Left renal cortex interstitium (tissue), 4 donors: ENCODE data around the gene RORC. TPM values are rescaled to one million over a fixed set of nuclear protein-coding genes. Genes with fewer than 3 reads are reported as not detected.
"Not testable (repeated sequence)": the region's sequence is repeated elsewhere in the genome, so short reads cannot be mapped to it uniquely, and the experiment has no call there.

Source experiments
- DNase-seq, 4 donors: peaks; one replicate each; pipeline ENCODE4 v3.0.0-alpha.2; 2013; ENCODE audit warnings: low read depth in 4 of 4, low spot score in 2 of 4, missing footprints in 1 of 4
- polyA plus RNA-seq, 4 donors: library from polyadenylated mRNA; unstranded; fragments of 120-200 nt; gene quantifications; one replicate each; pipeline ENCODE4 v1.2.1, GENCODE V29; 2013; ENCODE audit not compliant: insufficient read length in 4 of 4

The RORC gene
- polyA plus RNA-seq, 4 donors: 0.95 to 1.6 (median 1.1) TPM

DNA sequence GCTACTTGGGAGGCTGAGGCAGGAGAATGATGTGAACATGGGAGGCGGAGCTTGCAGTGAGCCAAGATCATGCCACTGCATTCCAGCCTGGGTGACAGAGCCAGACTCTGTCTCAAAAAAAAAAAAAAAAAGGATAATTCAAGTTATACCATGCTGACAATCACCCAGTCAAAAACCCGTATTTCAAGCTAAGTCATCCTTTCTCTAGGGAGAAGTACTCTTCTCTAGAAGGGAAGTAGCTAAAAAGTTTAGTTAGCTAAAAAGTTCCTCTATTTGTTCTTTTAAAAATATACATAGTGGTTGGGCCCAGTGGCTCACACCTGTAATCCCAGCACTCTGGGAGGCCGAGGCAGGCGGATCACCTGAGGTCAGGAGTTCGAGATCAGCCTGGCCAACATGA is 50.9 kb downstream of the RORC start:
- DNase-seq: not testable (repeated sequence)

- DNase-seq: no peak
Observed at GRCh38 chr1:151779852-151780251, 51.8 kb downstream of the RORC start.

DNA sequence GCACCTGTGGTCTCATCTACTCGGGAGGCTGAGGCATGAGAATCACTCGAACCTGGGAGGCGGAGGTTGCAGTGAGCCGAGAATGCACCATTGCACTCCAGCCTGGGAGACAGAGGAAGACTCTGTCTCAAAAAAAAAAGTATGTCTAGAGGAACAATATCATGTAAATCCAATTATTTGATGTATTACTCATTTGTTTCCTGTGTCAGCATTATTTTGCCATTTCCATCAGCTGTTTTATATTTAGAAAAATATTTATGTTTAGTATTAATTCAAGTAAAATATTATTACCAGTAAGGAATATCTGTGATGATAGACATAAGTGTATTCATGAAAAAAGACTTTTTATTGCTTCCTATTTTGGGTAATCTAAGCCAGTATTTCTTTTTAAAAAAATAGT is 54.3 kb downstream of the RORC start:
- no peak for DNase-seq

- DNase-seq: no peak
Observed at GRCh38 chr1:151776665-151777062, 54.9 kb downstream of the RORC start.

DNA sequence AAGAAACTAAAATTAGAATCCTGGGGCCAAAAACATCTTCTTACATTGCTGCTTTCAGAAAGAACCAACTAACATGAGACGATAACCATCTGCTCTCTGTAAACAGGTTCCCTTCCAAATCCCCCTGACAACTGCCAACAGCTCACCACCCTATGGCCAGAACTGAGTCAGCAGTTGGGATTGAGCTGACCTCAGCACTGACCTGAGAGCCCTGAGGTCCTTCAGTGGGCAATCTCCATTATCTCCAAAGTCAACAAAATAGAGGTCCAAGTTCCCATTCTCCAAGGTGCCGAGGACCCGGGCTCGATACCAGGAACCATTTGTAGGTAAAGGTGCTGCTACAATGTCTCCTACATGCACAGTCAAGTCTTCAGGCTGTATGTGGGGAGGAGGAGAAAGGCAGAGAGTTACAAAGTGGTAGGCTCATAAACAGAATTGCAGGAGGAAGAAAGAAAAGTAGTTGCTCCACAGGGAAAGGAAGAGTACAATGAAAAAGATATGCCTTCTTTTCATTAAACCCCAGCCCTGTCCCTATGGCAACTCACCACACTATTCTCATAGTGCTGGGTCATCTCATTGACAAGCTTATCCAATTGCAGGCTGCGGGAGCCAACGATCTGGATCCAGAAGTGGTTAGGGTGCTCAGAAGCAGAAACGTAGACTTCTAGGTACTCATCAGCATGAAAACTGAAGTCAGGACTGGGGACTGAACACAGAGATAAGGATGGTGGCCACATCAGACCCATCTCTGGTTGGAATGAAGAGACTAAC is 55.5 kb downstream of the RORC start:
- no peak for DNase-seq

GRCh38 chr1:151774256-151774922 is 57.2 kb downstream of the RORC start:
- DNase-seq: no peak

DNA sequence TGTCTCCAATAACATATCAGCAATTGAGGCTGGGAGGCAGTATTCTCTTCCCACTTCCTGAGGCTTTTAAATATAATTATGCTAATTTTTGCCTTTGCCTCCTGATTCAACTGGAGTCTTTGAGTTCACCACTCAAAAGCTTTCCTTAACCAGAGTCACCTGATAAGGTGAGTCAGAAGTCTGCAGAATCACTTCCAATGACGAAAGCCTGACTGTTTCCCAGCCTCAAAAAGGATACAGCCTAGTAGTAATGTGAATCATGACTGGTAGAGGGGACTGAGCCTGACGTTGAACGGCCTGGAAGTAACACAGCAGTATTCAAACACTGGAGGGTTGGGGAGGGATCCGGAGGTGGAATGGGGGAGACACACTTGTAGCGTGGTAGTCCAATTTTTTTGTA is 57.9 kb downstream of the RORC start:
- DNase-seq: no peak

- DNase-seq: not testable (repeated sequence)
Observed at GRCh38 chr1:151769270-151769669, 62.3 kb downstream of the RORC start.

DNA sequence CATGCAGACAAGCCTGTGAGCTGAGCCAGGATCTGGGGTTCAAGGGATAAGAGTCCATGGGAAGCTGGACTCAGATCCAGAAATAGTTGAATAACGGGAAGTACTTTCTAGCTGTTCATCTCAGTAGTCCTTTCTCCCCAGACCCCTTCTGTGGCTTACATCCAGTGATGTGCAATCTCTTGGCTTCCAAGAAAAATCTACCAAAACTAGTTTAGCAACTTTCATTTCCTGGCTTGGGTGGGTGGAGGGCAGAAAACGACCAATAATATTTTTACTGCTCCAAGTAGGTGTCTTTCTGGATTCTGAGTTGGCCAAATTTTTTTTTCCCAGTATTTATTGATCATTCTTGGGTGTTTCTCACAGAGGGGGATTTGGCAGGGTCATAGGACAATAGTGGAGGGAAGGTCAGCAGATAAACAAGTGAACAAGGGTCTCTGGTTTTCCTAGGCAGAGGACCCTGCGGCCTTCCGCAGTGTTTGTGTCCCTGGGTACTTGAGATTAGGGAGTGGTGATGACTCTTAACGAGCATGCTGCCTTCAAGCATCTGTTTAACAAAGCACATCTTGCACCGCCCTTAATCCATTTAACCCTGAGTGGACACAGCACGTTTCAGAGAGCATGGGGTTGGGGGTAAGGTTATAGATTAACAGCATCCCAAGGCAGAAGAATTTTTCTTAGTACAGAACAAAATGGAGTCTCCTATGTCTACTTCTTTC is 63.1 kb downstream of the RORC start:
- DNase-seq: not testable (repeated sequence)

GRCh38 chr1:151763990-151764389 is 67.6 kb downstream of the RORC start:
- DNase-seq: no peak

- peak; percentile 59 to 67 (median 63) for DNase-seq
Observed at GRCh38 chr1:151762941-151763921, 68.4 kb downstream of the RORC start, which contains the start of gene MRPL9. MRPL9 (minus strand) TSS chr1:151763496; CDS start chr1:151763479, 17 bp downstream.

DNA sequence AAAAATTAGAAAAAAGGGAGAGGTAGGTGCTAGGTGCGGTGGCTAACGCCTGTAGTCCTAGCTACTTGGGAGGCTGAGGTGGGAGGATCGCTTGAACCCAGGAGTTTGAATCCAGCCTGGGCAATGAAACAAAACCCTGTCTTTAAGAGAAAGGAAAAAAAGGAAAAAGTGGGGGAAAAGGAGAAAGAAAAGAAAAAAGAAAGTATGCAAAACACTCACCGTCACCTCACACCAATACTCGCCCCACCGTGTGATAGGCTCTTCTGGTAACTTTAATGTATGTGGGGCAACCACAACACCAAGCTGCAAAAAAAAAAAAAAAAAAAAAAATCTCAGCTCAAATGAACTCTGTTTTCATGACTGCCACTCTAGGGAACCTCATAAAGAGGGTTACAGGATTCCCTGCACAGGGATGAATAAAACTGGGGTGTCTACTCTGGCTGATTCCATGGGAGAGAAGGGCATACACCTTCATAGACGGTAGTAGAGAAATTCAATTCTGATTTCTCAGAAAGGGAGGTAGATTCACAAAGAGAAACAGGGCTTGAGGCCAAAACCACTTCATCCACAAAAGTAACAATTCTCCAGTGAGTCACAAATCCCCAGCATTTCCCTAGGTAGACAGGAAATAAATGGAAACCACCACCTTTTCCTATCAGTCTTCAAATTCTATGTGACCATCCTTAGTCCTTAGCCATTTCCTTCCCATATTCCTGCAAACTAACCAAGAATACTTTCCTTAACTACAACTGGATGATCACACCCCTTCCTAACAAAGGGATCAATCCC is 70.8 kb downstream of the RORC start:
- DNase-seq: no peak

- DNase-seq: no peak
Observed at GRCh38 chr1:151759241-151759640, 72.4 kb downstream of the RORC start.

DNA sequence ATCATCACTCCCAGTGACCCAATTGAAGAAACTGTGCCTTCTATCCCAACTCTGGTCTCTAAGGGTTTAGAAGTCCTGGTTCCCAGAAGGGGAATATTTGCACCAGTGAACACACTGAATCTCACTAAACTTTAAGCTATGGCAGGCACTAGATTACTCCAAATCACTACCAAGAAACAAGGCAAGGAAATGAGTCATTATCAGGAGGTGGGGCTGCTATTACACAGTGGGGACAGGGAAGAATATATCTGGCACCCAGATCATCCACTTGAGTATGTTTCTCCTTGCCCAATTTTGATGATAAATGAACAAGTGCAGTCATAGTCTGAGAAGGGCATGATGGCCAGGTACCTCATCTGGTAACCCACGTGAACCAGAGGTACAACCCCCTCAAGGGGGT is 75.3 kb downstream of the RORC start:
- no peak for DNase-seq

Other genes with a start within 250 kb of the RORC start
- 10 to 100 TPM; 16.3 to 29.6 (median 23.0) TPM for gene SNX27, start 219.8 kb downstream of the RORC start, polyA plus RNA-seq
- under 1 TPM; 0.20 to 0.77 (median 0.46) TPM for gene CELF3, start 115.0 kb downstream of the RORC start, polyA plus RNA-seq
- gene RIIAD1, start 110.3 kb downstream of the RORC start, polyA plus RNA-seq: under 1 TPM in 1 of 4 donors, not detected in 3; 0.38 TPM
- 100 to 1,000 TPM; 105 to 116 (median 114) TPM for gene MRPL9, start 68.3 kb downstream of the RORC start, polyA plus RNA-seq
- 10 to 100 TPM in 1 of 4 donors, 1 to 10 TPM in 3; 7.9 to 11.7 (median 8.9) TPM for gene TDRKH, start 41.3 kb downstream of the RORC start, polyA plus RNA-seq
- gene LINGO4, start 26.4 kb downstream of the RORC start, polyA plus RNA-seq: not detected
- gene C2CD4D, start 8.0 kb upstream of the RORC start, polyA plus RNA-seq: under 1 TPM; 0.20 to 0.46 (median 0.32) TPM
- gene THEM5, start 21.9 kb upstream of the RORC start, polyA plus RNA-seq: under 1 TPM; 0.41 to 0.82 (median 0.82) TPM
- 10 to 100 TPM; 18.1 to 44.6 (median 31.7) TPM for gene THEM4, start 77.7 kb upstream of the RORC start, polyA plus RNA-seq
- gene S100A10, start 162.1 kb upstream of the RORC start, polyA plus RNA-seq: 100 to 1,000 TPM; 194 to 269 (median 233) TPM
- 100 to 1,000 TPM; 215 to 317 (median 278) TPM for gene S100A11, start 205.2 kb upstream of the RORC start, polyA plus RNA-seq